ENCODE results near the gene NRCAM. TPM values are rescaled to one million over a fixed set of nuclear protein-coding genes. Genes with fewer than 3 reads are reported as not detected.

NRCAM gene
- total RNA-seq, 1 donor from 2014 or later = 33.2 TPM

- no peak for DNase-seq (ENCODE audit: low read depth, low spot score)
- Mint-ChIP-seq H3K4me3 (no peak overlapping the region), H3K9me3 (no peaks in the 10 kb centered on the region), H3K27ac (ENCODE audit: unreplicated experiment) (no peak overlapping the region), H3K27me3 (ENCODE audit: low read depth) (no peaks in the 10 kb centered on the region), H3K4me1 (no peaks in the 10 kb centered on the region), H3K36me3 (ENCODE audit: low read depth) (peaks cover 24% of the 10 kb centered on the region)
- TF ChIP-seq, protein P1, sequence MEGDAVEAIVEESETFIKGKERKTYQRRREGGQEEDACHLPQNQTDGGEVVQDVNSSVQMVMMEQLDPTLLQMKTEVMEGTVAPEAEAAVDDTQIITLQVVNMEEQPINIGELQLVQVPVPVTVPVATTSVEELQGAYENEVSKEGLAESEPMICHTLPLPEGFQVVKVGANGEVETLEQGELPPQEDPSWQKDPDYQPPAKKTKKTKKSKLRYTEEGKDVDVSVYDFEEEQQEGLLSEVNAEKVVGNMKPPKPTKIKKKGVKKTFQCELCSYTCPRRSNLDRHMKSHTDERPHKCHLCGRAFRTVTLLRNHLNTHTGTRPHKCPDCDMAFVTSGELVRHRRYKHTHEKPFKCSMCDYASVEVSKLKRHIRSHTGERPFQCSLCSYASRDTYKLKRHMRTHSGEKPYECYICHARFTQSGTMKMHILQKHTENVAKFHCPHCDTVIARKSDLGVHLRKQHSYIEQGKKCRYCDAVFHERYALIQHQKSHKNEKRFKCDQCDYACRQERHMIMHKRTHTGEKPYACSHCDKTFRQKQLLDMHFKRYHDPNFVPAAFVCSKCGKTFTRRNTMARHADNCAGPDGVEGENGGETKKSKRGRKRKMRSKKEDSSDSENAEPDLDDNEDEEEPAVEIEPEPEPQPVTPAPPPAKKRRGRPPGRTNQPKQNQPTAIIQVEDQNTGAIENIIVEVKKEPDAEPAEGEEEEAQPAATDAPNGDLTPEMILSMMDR (conservative IDR thresholded peaks at IDR 0.05) = no peak
Observed at GRCh38 chr7:108193594-108194498, 262.4 kb downstream of the NRCAM start.

DNA sequence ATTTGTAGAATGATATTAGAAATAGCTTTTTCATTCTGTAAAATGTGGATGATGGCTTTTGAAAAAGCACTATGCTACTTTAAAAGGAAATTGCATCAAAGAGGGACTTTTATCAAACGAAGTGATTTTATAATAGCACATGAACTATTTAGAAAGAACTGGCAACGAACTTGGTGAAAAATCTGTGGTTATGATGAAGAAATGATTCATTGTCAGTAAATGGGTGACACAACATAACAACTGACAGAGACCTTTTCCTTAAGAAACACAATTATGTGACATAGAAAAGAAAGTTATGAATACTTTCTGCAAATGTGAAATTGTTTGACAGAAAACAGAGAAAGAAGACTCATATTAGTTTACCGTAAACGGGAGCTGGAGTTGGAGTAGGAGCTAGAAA lies 265.3 kb downstream of the NRCAM start:
- Mint-ChIP-seq H3K4me3 (no peak overlapping the region), H3K36me3 (ENCODE audit: low read depth) (peaks cover 21% of the 10 kb centered on the region), H3K27ac (ENCODE audit: unreplicated experiment) (no peak overlapping the region), H3K27me3 (ENCODE audit: low read depth) (no peaks in the 10 kb centered on the region), H3K9me3 (no peaks in the 10 kb centered on the region), H3K4me1 (peaks cover 10% of the 10 kb centered on the region)
- no peak for DNase-seq (ENCODE audit: low read depth, low spot score)
- TF ChIP-seq, protein P1 (conservative IDR thresholded peaks at IDR 0.05) = no peak

GRCh38 chr7:108189733-108190388 lies 266.4 kb downstream of the NRCAM start:
- H3K9me3 Mint-ChIP-seq = no peaks in the 10 kb centered on the region
- no peak overlapping the region for H3K4me3 Mint-ChIP-seq
- TF ChIP-seq, protein P1 (conservative IDR thresholded peaks at IDR 0.05) = no peak
- no peak for DNase-seq (ENCODE audit: low read depth, low spot score)
- H3K27ac Mint-ChIP-seq (ENCODE audit: unreplicated experiment) = no peak overlapping the region
- peaks cover 21% of the 10 kb centered on the region for H3K36me3 Mint-ChIP-seq (ENCODE audit: low read depth)
- no peaks in the 10 kb centered on the region for H3K27me3 Mint-ChIP-seq (ENCODE audit: low read depth)
- H3K4me1 Mint-ChIP-seq = peaks cover 10% of the 10 kb centered on the region

DNA sequence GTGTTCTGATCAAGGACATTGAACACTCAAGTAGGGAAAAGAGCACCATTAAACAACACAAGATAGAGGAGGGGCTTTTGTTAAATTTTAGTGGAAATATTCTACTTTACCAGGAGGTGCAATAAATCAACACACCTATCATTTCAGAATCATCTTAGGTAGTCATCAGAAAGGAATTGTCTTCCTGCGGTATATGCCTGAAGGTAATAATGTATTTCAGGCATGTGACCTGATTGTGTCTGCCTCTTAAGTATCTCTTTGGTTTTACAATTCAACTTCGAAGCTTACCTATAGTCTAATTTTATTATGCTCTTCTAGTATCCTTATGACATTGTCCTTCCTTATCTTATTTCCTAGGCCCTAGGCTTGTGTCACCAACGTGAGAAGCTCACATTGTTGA lies 267.5 kb downstream of the NRCAM start:
- no peak overlapping the region for H3K27ac Mint-ChIP-seq (ENCODE audit: unreplicated experiment)

More for the DNA sequence above, 267.5 kb downstream of the NRCAM start:
- H3K9me3 Mint-ChIP-seq = no peaks in the 10 kb centered on the region
- peaks cover 17% of the 10 kb centered on the region for H3K36me3 Mint-ChIP-seq (ENCODE audit: low read depth)
- H3K27me3 Mint-ChIP-seq (ENCODE audit: low read depth) = no peaks in the 10 kb centered on the region
- no peak overlapping the region for H3K4me3 Mint-ChIP-seq
- H3K4me1 Mint-ChIP-seq = peaks cover 10% of the 10 kb centered on the region
- DNase-seq (ENCODE audit: low read depth, low spot score) = no peak
- TF ChIP-seq, protein P1 (conservative IDR thresholded peaks at IDR 0.05) = no peak
